Hepatocyte (in vitro differentiated cells): ENCODE data around the gene VAMP8.

ENCODE experiments used
- CTCF ChIP-seq: fragments of 200-600 bp; sonication (generic); IDR thresholded peaks from 2 replicates; pipeline ENCODE4 v1.5.1; 2016; ENCODE audit warnings: antibody characterized with exemption, mild to moderate bottlenecking; ENCODE audit not compliant: poor library complexity
- EZH2 ChIP-seq: fragments of 200-600 bp; sonication (generic); IDR thresholded peaks from 2 replicates; pipeline ENCODE4 v1.6.1; 2016; ENCODE audit warnings: antibody characterized with exemption, mild to moderate bottlenecking, borderline replicate concordance

GRCh38 chr2:85538507-85539360, 38.7 kb upstream of the VAMP8 start, which contains the start of gene MAT2A:
- TF ChIP-seq EZH2 (no peak), CTCF (peak; percentile 71)
